Ishikawa (cell line): Measurements from ENCODE around the gene GPBAR1.

ENCODE experiments used
- TAF1 ChIP-seq: IDR thresholded peaks from 2 replicates; pipeline ENCODE4 v1.6.1; 2012; ENCODE audit warnings: low read depth, mild to moderate bottlenecking
- YY1 ChIP-seq: IDR thresholded peaks from 2 replicates; pipeline ENCODE4 v1.6.1; 2012; ENCODE audit warnings: low read depth

- TF ChIP-seq YY1 = no peak
- TF ChIP-seq TAF1 = no peak
Observed at GRCh38 chr2:218245214-218245613, 15.6 kb upstream of the GPBAR1 start.
